Activated CD4-positive, alpha-beta T cell treated with anti-CD3 and anti-CD28 coated beads for 48 hours (primary cell): Measurements from ENCODE around the gene SOHLH2.

Source experiments
- DNase-seq: peaks from one replicate; pipeline ENCODE4 v3.0.0-alpha.2; 2020

The SOHLH2 gene

GRCh38 chr13:36214163-36214921 lies at the start of gene SOHLH2:
Gene SOHLH2, minus strand, starts transcription at chr13:36214556. Its CDS starts 30 bp downstream, at chr13:36214526.
- no peak for DNase-seq

- DNase-seq: no peak
Observed at GRCh38 chr13:36261976-36262375, 47.6 kb upstream of the SOHLH2 start.

GRCh38 chr13:36261011-36261410 lies 46.7 kb upstream of the SOHLH2 start:
- no peak for DNase-seq

GRCh38 chr13:36259361-36260137 lies 45.2 kb upstream of the SOHLH2 start:
- DNase-seq: no peak

- no peak for DNase-seq
Observed at GRCh38 chr13:36258831-36259230, 44.5 kb upstream of the SOHLH2 start.

- no peak for DNase-seq
Observed at GRCh38 chr13:36251526-36251925, 37.2 kb upstream of the SOHLH2 start.

GRCh38 chr13:36251017-36251416 lies 36.7 kb upstream of the SOHLH2 start:
- DNase-seq: no peak

GRCh38 chr13:36248700-36249099 lies 34.3 kb upstream of the SOHLH2 start:
- DNase-seq: no peak

- DNase-seq: no peak
Observed at GRCh38 chr13:36244990-36245389, 30.6 kb upstream of the SOHLH2 start.

GRCh38 chr13:36244073-36244472 lies 29.7 kb upstream of the SOHLH2 start:
- DNase-seq: no peak

GRCh38 chr13:36242761-36243160 lies 28.4 kb upstream of the SOHLH2 start:
- DNase-seq: no peak

- no peak for DNase-seq
Observed at GRCh38 chr13:36231236-36231635, 16.9 kb upstream of the SOHLH2 start.

- no peak for DNase-seq
Observed at GRCh38 chr13:36224730-36225129, 10.4 kb upstream of the SOHLH2 start.

GRCh38 chr13:36219883-36220282 lies 5.5 kb upstream of the SOHLH2 start:
- no peak for DNase-seq

GRCh38 chr13:36217456-36217855 lies 3.1 kb upstream of the SOHLH2 start:
- DNase-seq: no peak

- DNase-seq: no peak
Observed at GRCh38 chr13:36212789-36213188, 1.6 kb downstream of the SOHLH2 start.

GRCh38 chr13:36211567-36211966 lies 2.8 kb downstream of the SOHLH2 start:
- no peak for DNase-seq

GRCh38 chr13:36210738-36211137 lies 3.6 kb downstream of the SOHLH2 start:
- no peak for DNase-seq

GRCh38 chr13:36207672-36208071 lies 6.7 kb downstream of the SOHLH2 start:
- no peak for DNase-seq

- DNase-seq: no peak
Observed at GRCh38 chr13:36193151-36193855, 21.1 kb downstream of the SOHLH2 start.

- DNase-seq: no peak
Observed at GRCh38 chr13:36192166-36192565, 22.2 kb downstream of the SOHLH2 start.

- no peak for DNase-seq
Observed at GRCh38 chr13:36190771-36191170, 23.6 kb downstream of the SOHLH2 start.

GRCh38 chr13:36188441-36188840 lies 25.9 kb downstream of the SOHLH2 start:
- DNase-seq: no peak

GRCh38 chr13:36183901-36184300 lies 30.5 kb downstream of the SOHLH2 start:
- DNase-seq: no peak
